GM19099 (cell line): ENCODE data around the gene EIF3D.

Experiments used
- POLR2A ChIP-seq: IDR thresholded peaks from 3 replicates; pipeline ENCODE4 v1.6.1; 2011; ENCODE audit warnings: low read depth; ENCODE audit not compliant: insufficient read length; ENCODE audit errors: extremely low read depth

Gene EIF3D

DNA sequence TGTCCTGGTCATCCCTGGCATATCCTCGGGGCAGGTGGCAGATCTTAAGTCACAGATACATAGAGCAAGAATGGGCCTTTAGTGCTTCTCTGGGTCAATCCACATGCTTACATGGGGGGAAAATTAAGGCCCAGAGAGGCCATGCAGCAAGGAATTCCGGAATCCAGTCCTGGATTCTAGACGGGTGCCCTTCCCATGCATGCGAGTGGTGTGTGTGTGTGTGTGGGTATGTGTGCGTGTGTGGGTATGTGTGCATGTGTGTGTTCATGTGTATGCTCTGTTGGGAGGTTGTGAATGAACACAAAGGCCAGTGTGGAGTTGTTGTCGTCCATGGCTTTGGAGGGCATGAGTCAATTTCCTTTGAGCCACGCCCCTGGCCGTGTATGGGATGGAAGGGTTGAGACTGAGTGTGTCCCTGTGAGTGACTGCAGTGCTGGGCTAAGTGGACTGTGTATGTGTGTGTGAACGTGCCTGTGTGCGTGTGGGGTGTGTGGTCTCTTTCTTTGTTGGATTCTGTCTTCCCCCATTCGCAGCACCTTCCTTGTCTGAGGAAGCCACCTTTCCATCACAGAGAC lies 33.4 kb upstream of the EIF3D start:
- no peak for TF ChIP-seq POLR2A

DNA sequence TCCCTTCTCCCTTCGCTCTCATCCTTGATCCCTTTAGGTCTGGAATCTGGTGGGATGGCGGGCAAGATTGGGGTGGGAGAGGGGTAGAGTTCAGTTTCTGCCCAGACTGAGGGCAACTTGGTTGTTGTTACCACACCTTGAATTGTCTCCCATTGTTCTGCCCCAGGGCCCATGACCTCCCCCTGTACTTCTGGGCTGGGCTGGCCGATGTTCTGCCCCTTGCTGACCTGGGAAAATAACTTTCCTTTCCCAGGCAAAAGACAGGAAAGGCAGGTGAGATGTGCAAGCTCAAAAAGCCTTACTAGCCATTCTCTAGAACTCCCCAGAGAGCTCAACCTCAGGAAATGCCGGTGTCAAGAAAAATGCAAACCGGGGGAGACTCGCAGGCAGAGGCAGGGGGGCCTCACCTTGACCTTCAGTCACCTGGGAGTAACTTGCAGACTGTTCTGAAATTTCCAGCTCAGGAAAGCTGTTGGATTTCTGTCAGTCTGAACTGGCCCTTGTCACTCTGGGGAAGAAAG lies 32.4 kb upstream of the EIF3D start:
- TF ChIP-seq POLR2A: no peak

DNA sequence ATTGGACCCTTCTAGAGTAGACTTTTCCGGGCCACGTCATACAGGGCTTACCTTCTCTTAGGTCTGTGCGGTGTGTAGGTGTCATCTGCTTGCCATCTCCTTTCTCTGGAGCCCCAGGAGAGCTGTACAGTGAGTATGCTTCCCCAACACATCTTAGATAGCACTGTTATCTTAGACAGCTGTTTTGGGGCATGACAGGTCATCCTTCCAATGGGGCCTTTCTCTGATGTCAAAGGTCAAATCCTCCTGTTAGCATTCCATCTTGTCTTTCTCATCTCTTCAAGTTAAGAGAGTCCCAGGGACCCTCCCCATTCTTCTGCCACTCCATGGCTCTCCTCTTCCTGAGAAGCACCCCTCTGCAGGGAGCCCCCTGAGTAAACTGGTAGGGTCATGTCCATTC lies 31.0 kb upstream of the EIF3D start:
- no peak for TF ChIP-seq POLR2A

DNA sequence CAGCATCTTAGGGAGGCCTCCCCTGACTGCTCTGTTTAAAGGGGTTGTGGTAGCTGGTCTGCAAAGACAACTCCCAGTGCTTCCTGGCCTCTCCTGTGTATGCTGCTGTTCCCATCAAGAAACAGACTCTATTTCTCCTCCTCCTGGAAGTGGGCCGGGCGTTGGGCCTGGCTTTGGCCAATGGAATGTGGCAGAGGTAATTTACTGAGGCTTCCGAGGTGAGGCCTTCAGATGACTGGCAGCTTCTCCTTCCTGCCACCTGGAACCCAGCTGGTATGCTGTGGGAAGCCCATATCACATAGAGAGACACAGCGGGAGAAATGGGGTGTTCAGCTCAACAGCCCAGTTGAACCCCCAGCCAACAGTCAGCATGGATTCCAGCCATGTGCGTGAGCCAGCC lies 25.1 kb upstream of the EIF3D start:
- TF ChIP-seq POLR2A: no peak

DNA sequence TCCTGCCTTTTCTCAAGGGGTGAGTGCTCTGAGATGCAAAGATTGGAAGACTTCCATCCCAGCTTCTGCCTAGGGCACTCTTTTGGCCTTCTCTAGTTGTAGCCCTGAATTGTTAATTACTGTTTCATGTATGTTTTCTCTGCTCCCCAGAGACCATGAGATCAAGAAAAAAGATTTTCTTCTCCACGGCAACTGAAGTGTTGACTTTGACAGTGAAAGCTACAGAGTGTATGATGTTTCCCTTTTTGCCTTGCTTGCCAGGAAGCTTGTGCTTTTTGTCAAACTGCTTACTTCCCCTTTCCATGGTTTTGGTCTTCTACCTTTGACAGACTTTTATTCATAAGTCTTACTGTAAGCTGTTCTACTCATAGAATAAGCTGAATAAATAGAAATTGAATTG lies 23.3 kb upstream of the EIF3D start:
- TF ChIP-seq POLR2A: no peak

DNA sequence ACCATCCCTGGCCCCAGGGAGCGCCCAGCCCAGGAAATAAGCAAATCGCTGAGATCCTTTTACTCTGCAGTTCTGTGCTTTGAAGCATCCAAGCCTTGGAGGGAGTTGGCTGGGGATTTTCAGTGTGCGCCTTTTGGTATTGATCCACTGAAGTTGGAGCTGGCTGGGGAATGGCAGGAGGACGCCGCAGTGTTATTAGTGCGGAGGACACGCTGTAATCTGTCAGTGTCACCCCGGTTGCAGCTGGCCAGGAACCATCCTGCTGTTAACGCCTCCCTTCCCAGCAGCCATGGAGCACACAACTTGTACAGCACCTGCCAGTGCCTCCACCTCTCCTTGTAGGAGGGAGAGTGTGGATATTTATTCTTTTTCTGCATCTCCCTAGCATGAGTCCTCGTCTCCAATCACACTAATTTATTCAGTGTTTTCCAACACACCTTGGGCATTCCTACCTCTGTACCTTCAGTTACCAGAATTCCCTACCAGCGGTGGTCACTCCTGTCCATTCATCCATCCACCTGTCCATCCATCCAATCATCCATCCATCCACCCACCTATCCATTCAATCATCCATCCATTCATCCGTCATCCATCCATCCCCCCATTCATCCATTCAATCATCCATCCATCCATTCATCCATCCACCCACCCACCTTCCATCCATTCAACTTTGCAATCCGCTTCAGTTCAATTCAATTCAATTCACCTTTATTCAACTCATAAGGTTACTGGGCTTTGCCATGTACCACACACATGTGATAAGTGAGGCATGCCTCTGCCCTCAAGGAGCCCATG lies 21.9 kb upstream of the EIF3D start:
- TF ChIP-seq POLR2A: no peak

DNA sequence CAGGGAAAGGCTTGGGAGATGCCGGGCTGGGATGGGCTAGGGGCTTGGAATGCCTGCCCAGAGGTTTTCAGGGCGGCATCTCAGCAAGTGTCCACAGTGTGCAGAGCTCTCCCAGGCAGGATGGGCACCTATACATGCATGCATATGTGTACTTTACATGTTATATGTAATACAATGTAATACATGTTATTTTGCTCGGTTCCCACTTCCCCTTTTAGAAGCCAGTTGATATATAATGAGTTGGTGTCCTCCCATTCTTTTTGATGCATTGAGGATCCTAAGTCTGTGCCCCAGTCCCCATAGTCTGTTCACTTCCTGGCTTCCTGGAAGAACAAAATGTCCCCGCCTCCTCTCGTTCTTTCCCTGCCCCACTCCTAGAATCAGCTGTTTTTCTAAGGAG lies 20.1 kb upstream of the EIF3D start:
- TF ChIP-seq POLR2A: no peak

DNA sequence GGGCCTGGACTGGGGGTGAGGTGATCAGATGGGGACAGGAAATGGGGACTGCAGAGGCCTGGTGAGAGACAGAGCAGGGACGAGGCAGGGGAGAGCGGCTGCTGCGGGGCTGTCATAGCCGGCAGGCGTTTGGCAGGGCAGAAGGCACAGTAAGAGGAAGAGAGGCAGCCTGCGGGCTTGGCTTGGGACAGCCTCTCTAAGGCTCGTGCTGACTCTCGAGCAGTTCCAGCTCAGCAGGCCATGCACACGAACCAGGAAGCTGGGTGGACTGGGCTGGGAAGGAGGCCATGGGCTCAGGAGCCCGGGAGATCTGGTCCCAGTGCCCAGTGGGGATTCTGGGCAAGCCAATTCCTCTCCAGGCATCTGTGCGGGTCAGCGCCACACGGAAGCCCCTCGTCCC lies 19.6 kb upstream of the EIF3D start:
- no peak for TF ChIP-seq POLR2A

DNA sequence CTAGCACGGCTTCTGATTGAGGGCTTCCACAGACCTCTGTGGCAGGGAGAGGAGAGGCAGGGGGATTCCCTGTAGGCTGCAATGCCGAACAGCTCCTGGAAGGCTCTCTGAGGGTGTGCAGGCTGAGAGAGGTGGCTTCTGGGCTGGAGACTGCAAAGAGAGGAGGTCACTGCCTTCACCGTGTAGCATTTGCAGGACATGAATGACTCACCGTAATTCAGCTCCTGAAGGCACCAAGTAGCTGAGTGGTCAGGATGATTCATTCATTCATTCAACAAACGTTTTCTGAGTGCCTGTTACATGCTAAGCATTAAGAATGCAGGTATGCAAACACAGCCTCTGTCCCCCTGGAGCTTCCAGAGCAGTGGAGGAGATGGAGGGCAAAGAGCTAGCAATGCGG lies 18.0 kb upstream of the EIF3D start:
- TF ChIP-seq POLR2A: no peak

DNA sequence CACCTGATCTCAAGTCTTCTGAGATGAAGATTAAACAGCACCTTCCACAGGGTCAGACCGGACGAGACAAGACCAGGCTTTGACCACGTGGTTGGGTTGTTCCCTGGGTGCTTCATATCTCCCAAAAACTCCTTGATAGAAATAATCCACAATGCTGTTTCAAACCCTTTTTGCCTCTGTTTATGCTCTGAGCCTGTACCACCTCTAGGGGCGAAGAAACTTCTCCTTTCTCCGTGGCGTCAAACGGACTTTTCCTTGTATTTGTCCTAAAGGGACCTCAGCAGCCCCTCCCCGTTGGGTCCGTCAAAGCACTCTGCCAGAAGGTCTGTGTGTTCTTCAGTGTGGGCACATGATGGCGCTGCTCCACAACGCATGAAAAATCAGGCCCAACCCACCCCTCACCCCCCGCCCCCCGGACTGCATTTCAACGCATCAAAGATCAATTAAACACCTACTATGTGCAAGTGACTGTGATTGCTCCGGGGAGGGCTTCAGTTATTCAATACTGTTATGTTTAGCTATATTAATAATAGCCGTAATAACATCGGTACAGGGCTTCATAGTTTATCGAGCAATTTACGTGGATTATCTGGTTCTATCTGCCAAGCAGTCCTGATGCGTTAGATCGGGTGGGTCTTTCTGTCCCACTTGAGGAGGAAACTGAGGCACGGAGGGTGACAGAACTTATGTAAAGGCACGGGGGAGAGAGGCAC lies 17.3 kb upstream of the EIF3D start:
- no peak for TF ChIP-seq POLR2A

DNA sequence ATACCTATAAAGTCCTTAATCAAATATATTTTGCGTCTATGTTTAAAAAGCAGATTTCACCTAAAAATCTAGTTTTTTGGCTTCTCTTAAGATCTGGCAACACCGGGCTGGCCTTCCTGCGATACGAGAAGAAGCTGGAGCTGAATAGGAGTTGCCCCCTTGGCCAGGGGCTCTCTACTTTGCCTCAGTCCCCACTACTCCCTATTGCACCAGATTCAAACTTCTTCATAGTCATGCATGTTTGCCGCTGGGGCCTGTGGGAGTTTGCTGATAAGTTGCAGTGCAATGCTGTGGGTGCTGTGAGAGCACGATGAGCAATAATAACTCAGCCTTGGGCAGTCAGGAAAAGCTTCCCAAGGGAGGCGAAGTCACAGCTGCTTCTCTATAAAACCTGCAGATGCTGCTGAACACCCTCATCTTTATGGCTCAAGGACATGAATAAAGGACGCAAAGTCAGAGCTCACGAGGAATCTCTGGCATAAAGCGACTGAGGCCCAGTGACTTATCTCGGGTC lies 15.2 kb upstream of the EIF3D start:
- no peak for TF ChIP-seq POLR2A

DNA sequence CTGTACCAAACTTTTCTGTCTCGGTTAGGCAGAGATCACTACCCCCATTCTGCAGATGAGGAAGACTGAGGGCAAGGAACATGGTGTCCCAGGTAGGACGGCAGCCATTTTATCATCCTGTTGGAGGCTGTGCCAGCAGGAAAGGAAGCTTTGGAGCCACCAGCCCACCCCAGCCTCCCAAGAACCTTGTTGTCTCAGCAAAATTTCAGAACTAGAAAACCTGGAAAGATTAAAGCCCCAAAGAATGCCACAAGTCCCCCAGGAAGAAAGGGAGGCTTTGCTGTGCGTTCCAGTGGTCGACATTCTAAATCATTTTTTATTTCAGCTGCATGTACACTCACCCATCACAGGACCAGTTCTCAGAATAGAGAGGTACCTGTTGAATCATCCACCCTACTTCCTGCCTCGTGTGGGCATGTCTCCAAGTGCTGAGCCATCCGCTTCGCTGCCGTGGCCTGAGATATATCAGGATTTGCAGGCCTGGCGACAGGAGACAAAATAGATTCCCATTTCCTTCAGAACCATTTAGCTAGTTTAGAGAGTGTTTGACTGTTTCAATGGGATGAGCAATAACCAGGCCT lies 13.0 kb upstream of the EIF3D start:
- no peak for TF ChIP-seq POLR2A

DNA sequence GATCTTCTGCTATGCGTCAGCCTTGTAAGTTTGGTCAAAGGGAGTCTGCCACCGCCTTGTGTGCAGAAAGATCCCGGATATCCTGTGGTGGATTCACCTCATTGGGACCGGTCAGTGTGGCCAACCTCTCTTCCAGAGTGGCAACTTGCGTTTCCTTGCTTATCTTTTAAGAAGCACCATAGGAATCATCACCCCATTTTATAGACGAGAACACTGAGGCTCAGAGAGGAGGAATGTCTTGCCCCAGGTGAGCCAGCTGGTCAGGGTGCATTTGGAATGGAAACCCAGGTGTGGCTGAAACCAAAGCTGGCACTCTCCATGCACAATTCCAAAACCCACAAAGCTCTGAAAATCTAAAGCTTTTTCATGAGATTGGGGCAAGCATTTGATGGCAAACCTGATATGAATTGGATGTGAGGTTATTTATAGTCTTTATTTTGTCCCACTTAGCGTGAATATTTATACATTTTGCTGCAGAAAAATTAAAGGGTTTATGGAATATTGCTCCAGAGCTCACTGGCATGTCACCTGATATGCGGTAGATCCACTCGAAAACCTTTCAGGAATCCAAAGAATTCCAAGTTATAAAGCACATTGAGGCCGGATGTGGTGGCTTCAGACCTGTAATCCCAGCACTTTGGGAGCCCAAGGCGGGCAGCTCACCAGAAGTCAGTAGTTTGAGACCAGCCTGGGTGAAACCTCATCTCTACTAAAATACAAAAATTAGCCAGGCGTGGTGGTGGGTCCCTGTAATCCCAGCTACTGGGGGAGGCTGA lies 12.1 kb upstream of the EIF3D start:
- no peak for TF ChIP-seq POLR2A

DNA sequence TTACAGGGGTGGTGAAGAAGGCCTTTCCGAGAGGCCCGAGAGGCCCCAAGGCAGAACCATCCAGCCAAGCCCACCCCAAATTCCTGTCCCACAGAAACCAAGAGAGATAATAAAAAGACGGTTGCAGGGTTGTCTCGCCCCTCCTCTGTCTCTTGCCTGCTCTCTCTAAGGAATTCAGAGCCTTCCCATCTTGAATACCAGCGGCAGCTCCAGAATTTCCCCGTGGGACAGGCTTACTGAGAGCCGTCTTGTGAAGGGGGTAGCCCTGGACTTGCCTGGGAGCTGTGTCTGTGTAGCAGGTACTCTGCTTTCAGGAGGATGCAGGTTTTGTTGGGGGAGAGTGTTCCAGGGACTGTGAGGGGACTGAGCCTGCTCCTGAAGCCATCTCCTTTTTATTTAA lies 9.6 kb upstream of the EIF3D start:
- no peak for TF ChIP-seq POLR2A

DNA sequence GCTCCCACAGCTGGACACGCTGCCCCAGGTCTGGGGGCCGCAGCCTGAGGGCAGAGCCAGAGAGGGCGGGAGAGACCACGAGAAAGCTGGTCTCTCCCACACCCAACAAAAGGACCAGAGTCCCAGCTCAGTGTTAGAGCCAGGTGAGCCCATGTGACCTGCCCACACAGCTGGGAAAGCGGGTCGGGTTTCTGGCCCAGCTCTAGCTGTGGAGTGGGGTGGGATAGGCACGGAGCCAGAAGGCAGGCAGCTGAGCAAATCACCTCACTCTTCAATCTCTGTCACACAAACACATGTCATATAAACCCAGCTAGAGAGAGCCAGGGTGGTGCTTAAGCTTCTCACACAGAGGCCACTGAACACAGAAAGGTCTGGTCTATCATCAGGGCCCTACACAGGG lies 7.8 kb upstream of the EIF3D start:
- no peak for TF ChIP-seq POLR2A
